Activated naive CD8-positive, alpha-beta T cell treated with anti-CD3 and anti-CD28 coated beads for 36 hours (primary cell): ENCODE results near the gene UBE2D3. TPM values are rescaled to one million over a fixed set of nuclear protein-coding genes. Genes with fewer than 3 reads are reported as not detected.
"Not testable (repeated sequence)": the region's sequence is repeated elsewhere in the genome, so short reads cannot be mapped to it uniquely, and the experiment has no call there.

Experiments
- DNase-seq: peaks from one replicate; pipeline ENCODE4 v3.0.0; 2021
- H3K27ac Mint-ChIP-seq: one replicate; pipeline ENCODE4 v1.8.0; 2022; ENCODE audit warnings: mild to moderate bottlenecking, moderate library complexity, mixed read lengths
- H3K27me3 Mint-ChIP-seq: one replicate; pipeline ENCODE4 v1.8.0; 2022; ENCODE audit warnings: mild to moderate bottlenecking, mixed read lengths
- H3K36me3 Mint-ChIP-seq: one replicate; pipeline ENCODE4 v1.8.0; 2021; ENCODE audit warnings: mild to moderate bottlenecking, mixed read lengths
- H3K4me1 Mint-ChIP-seq: one replicate; pipeline ENCODE4 v1.8.0; 2021; ENCODE audit warnings: mixed read lengths
- H3K4me3 Mint-ChIP-seq: one replicate; pipeline ENCODE4 v1.8.0; 2022; ENCODE audit warnings: mild to moderate bottlenecking, moderate library complexity, mixed read lengths
- H3K9me3 Mint-ChIP-seq: one replicate; pipeline ENCODE4 v1.8.0; 2022; ENCODE audit warnings: mixed read lengths
- total RNA-seq, 2 experiments: library from RNA; stranded (reverse); gene quantifications; one replicate each; pipeline ENCODE4 v1.2.3, GENCODE V29; 2021

UBE2D3 gene
- total RNA-seq, 2 experiments from 2014 or later: 477 to 516 TPM

DNA sequence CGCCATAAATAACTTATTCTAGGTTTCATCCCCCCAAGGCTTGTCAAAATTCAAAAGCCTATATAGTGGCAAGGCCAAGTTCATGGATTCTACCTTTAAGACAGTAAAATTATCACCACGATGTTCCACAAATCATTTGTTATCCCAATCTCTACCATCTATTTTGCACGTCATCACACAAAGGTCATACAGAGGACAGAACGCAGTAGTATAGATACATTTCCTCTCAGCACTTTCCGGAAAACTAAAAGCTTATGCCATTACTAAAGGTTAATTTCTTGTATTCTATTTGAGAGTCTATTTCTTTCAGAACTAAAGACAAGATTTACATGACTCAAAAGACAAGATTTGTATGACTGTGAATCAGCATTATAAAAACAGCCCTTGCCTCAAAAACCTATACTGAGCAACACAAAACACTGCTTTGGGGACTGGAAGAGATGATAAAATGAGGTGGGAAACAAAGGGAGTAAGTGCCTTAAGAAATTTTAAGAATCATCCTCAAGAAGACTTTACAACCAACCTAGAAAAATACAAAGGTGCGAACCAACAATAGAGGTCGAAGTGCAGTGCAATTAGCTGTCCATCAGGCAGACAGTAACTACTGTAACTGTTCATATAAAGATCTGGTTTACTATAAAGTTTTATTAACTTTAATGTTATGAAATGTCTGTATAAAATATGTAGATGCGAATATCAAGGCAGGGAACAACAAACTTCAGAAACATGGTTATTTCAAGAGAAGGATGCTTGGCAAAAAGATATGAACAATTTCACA is 7.6 kb downstream of the UBE2D3 start:
- H3K36me3 Mint-ChIP-seq: peaks cover 78% of the 10 kb centered on the region
- no peaks in the 10 kb centered on the region for H3K9me3 Mint-ChIP-seq
- H3K27ac Mint-ChIP-seq: peak overlapping the region; percentile 90
- H3K4me1 Mint-ChIP-seq: peaks cover 75% of the 10 kb centered on the region
- peak overlapping the region; percentile 77 for H3K4me3 Mint-ChIP-seq
- no peaks in the 10 kb centered on the region for H3K27me3 Mint-ChIP-seq
- no peak for DNase-seq

DNA sequence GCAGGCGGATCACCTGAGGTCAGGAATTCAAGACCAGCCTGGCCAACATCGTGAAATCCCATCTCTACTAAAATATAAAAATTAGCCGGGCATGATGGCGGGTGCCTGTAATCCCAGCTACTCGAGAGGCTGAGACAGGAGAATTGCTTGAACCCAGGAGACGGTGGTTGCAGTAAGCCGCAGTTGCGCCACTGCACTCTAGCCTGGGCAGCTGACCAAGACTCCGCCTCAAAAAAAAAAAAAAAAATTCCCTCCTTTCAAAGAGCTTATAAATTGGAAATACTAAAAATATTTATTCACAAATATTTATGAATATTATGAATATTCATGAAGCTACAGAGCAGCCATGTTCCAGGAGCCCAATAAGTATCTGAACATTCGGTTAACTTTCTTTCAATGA is 8.3 kb downstream of the UBE2D3 start:
- H3K36me3 Mint-ChIP-seq: peaks cover 78% of the 10 kb centered on the region
- H3K4me3 Mint-ChIP-seq: peak overlapping the region; percentile 77
- not testable (repeated sequence) for H3K27me3 Mint-ChIP-seq, H3K9me3 Mint-ChIP-seq, DNase-seq
- H3K27ac Mint-ChIP-seq: peak overlapping the region; percentile 90
- peaks cover 73% of the 10 kb centered on the region for H3K4me1 Mint-ChIP-seq

DNA sequence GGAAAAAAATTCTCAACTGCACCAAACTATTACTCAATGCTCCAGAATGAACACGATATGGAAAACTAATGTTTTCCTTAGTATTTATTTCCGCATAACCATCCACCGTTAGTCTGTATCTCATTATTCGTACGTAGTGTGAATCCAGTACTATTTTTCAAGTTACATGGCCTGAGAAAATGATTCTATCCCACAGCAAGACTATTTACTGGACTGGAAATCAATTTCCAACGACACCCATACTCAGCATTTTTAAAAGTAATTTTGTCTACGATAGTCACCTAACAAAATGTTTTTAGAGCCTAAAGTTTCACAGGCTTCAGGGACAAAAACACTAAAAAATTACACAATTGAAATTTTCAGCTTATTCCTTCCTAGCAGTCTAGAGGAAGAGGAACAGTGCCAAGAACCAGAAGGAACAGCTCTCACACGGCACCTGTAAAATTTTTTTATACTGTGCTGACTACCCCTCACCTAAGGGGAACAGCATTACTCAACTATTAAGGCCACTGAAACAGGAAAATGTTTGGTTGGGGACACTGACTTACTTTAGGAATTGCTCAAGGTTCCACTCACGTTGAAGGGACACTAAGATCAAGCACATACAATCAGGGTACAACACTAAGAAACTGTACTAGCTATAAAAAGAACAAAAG is 9.6 kb downstream of the UBE2D3 start:
- Mint-ChIP-seq H3K27me3 (no peaks in the 10 kb centered on the region), H3K27ac (peak overlapping the region; percentile 78), H3K4me3 (peak overlapping the region; percentile 62), H3K9me3 (no peaks in the 10 kb centered on the region), H3K4me1 (peaks cover 79% of the 10 kb centered on the region), H3K36me3 (peaks cover 77% of the 10 kb centered on the region)
- DNase-seq: no peak

DNA sequence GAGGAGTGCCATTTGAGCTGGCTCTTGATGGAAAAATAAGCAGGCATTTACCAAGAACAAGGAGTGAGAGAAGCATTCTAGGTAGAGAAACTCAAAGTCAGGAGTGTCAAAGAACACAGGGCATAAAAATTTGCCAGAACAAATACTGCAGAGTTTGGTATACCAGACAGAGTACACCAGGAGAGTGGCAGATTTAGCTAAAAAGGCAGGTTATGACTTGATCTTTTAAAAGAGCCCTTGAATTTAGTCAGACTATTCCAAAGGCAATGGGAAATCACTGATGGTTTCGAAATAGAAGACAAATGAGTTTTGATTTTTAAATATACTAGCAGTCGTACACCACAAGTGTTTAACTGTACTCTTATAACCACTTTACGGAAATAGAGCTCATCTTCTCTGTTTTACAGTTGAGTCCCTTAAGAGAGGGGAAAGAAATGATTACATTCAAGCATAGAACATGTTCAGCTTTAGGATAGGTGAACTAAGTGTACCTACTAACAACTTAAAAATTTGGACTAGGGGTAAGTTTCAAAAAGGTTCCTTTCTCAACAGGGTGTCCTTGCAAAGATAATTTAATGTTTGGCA is 10.2 kb downstream of the UBE2D3 start:
- Mint-ChIP-seq H3K27ac (peak overlapping the region; percentile 78), H3K4me3 (peak overlapping the region; percentile 62), H3K4me1 (peaks cover 78% of the 10 kb centered on the region), H3K9me3 (no peaks in the 10 kb centered on the region), H3K36me3 (peaks cover 74% of the 10 kb centered on the region), H3K27me3 (no peaks in the 10 kb centered on the region)
- DNase-seq: no peak

DNA sequence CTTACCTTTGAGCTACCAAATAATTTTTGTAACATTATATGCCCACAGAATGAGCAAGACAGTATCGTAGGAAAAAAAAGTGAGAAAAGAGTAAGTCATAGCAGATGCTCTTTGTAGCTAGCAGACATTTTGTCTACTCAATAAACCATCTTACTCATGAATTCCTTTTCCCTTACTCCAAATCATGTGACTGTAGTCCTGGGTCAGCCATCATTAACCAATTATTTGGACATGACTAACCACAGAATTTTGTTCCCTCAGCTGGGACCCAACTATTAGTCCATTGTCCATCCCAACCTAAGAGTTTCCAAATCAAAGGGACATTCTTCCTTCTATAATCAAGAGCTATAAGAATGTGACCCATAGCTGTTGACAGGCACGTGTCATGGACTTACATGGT is 11.4 kb downstream of the UBE2D3 start:
- Mint-ChIP-seq H3K9me3 (no peaks in the 10 kb centered on the region), H3K36me3 (peaks cover 77% of the 10 kb centered on the region), H3K4me3 (no peak overlapping the region), H3K27ac (peak overlapping the region; percentile 78), H3K27me3 (no peaks in the 10 kb centered on the region), H3K4me1 (peaks cover 81% of the 10 kb centered on the region)
- DNase-seq: no peak

DNA sequence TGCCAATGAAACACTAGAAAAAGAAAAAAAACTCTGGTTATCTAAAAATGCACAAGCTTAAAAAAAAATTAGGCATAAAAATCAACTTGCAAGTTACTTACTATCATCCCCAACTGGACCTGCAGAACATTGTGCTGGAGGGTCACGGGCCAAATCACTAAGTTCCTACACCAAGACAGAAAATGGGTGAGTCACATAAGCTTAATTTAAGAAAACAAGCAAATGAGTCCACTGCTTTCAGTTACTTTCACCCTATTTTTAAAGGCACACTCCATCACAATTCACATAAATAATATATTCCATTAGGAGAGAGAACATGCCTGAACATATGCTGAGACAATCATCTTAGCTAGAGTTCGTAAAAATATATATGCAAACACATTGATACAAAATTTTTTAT is 17.7 kb downstream of the UBE2D3 start:
- Mint-ChIP-seq H3K27ac (peak overlapping the region; percentile 84), H3K36me3 (peaks cover 70% of the 10 kb centered on the region), H3K4me1 (peaks cover 70% of the 10 kb centered on the region), H3K4me3 (no peak overlapping the region), H3K9me3 (no peaks in the 10 kb centered on the region), H3K27me3 (no peaks in the 10 kb centered on the region)
- DNase-seq: no peak

DNA sequence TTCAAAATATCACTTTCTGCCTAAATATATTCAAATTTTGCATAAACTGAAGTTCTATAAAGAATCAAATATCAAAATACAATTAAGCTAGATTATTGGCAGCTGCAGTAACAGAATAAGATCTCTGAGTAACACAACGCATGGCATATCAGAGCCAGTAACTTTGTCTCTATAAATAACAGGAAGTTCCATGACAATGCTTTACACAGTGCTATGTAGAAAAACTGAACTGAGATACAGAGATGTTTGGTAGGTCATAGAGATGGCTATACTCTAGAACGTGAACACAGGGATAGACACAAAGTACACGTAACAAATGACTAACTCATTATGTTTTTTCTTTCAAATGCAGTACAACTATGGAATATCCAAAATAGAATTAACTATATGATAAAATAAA is 18.2 kb downstream of the UBE2D3 start:
- peak overlapping the region; percentile 44 for H3K27ac Mint-ChIP-seq
- H3K27me3 Mint-ChIP-seq: no peaks in the 10 kb centered on the region
- no peak for DNase-seq
- peaks cover 67% of the 10 kb centered on the region for H3K4me1 Mint-ChIP-seq
- peaks cover 66% of the 10 kb centered on the region for H3K36me3 Mint-ChIP-seq
- no peak overlapping the region for H3K4me3 Mint-ChIP-seq
- no peaks in the 10 kb centered on the region for H3K9me3 Mint-ChIP-seq

DNA sequence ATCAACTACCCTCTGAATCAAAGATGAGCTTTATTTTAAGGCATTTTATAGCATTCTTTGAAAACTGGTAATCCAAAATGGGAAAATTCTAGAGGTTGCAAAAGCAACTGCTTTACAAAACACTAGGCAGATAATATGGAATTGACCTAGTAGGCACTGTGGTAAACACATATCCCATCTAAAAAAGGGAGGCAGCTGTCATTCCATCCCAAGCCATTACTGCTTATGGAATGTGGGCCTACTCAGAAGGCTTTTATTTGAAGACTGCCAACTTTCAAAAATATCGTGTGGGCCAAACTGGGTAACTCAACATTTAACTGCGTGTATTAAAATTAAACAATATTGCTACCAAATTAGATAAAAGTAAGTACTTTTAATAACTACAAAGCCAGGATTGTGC is 19.3 kb downstream of the UBE2D3 start:
- Mint-ChIP-seq H3K4me1 (peaks cover 63% of the 10 kb centered on the region), H3K36me3 (peaks cover 62% of the 10 kb centered on the region), H3K4me3 (no peak overlapping the region), H3K27ac (no peak overlapping the region), H3K9me3 (no peaks in the 10 kb centered on the region), H3K27me3 (no peaks in the 10 kb centered on the region)
- no peak for DNase-seq

DNA sequence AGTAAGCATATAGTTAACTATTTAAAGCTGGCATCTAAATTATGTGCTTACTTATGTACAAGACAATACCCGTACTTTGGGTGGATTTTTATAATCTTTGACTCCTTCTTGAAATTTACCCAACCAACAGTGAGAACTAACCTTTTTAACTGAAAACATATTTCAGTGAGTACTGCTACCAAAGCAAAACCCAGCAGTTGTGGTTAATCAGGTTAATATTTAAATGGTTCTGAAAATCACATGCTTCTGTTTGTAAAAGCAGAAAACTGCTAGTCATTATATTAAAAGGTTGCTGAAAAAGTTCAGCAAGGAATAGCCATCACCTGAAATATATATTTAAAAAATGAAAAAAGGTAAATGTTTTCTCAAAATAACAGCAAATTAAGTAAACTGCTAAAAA is 20.0 kb downstream of the UBE2D3 start:
- Mint-ChIP-seq H3K27ac (no peak overlapping the region), H3K4me3 (no peak overlapping the region), H3K9me3 (no peaks in the 10 kb centered on the region), H3K36me3 (peaks cover 64% of the 10 kb centered on the region), H3K4me1 (peaks cover 64% of the 10 kb centered on the region), H3K27me3 (no peaks in the 10 kb centered on the region)
- DNase-seq: no peak

DNA sequence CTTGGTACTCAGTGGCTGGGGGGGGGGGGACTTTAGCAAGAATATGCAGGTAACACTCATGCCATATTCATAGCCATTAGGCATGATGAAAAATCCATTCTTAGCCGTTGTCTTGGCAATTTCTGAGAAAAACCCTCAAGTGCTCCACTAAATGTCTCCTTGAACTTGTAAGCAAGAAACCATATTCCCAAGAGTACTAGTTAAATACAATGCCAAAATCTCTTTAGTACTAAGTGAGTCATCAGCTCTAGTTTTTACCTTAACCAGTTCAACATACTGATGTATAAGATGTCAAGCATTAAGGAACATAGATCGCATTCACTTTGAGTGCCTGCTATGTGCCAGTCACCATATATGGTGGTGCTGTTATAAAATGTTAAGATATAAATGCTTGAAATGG is 27.5 kb downstream of the UBE2D3 start:
- Mint-ChIP-seq H3K27me3 (no peaks in the 10 kb centered on the region), H3K4me1 (peaks cover 32% of the 10 kb centered on the region), H3K36me3 (peaks cover 59% of the 10 kb centered on the region), H3K9me3 (peaks cover 4% of the 10 kb centered on the region), H3K4me3 (no peak overlapping the region), H3K27ac (no peak overlapping the region)
- DNase-seq: no peak

DNA sequence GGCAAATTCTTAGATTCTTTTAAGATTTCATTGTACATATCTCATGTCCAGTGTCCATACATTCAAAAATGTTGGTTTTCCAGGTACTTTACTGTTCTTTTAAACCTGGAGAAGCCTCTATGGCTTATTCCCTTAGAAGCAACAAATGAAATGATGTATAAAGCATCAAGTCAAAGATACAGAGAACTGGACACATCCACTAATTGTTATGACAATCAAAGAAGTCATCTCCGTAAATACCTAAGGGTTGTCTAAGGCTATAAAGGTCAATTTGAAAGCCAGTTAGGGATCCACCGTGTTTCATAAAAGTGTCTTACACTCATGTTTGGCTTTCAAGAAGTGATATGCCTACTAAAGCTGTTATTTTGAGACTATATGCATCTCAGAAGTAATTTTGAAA is 32.4 kb downstream of the UBE2D3 start:
- peaks cover 36% of the 10 kb centered on the region for H3K4me1 Mint-ChIP-seq
- H3K4me3 Mint-ChIP-seq: no peak overlapping the region
- peaks cover 20% of the 10 kb centered on the region for H3K9me3 Mint-ChIP-seq
- no peaks in the 10 kb centered on the region for H3K27me3 Mint-ChIP-seq
- H3K36me3 Mint-ChIP-seq: peaks cover 74% of the 10 kb centered on the region
- H3K27ac Mint-ChIP-seq: peak overlapping the region; percentile 45
- no peak for DNase-seq

DNA sequence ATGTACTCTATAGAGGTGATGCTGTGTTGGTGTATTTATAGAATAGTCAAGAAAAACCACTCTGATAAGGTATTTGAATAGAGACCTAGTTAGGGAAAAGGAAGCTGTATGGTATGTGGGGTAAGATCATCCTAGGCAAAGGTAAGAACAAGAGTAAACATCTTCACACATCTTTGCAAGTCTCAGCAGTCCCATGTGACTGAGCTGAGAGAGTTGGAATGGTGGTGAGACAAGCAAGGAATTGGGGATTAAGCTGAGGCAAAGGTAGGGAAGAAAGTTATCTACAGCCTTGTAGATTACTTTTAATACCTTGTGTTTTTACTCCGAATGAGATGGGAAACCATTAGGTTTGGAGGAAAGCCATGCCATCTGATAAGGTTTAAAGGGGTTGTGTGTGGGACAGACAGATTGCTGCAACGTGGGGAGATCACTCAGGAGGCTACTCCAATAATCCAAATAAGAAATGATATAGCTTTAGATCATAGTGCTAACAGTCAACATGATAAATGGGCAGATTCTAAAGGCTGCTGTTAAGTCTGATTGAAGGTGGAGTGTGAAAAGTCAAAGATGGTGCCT is 34.9 kb downstream of the UBE2D3 start:
- H3K4me3 Mint-ChIP-seq: no peak overlapping the region
- H3K4me1 Mint-ChIP-seq: peaks cover 44% of the 10 kb centered on the region
- peak overlapping the region; percentile 56 for H3K27ac Mint-ChIP-seq
- H3K9me3 Mint-ChIP-seq: peaks cover 25% of the 10 kb centered on the region
- peaks cover 58% of the 10 kb centered on the region for H3K36me3 Mint-ChIP-seq
- no peak for DNase-seq
- no peaks in the 10 kb centered on the region for H3K27me3 Mint-ChIP-seq

DNA sequence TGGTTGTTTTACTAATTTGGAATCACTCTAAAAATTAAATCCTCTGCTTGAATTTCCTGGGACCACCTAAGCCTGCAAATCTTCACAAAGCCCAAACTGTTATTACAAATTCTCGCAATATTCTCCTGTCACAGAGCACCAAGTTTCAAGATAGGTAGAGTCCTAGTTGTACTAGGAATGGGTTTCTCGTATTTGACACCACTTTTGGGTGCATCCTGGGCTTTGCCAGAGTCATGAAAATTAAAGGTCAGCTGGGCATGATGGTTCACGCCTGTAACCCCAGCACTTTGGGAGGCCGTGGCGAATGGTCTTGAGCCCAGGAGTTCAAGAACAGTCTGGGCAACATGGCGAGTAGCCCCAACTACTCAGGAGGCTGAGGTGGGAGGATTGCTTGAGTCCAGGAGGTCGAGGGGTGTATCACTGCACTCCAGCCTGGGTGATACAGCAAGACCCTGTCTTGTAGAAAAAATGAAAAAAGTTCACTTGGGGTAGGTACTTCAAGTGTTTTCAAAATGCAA is 36.0 kb downstream of the UBE2D3 start:
- Mint-ChIP-seq H3K9me3 (peaks cover 26% of the 10 kb centered on the region), H3K4me1 (peaks cover 41% of the 10 kb centered on the region), H3K4me3 (no peak overlapping the region), H3K27ac (peak overlapping the region; percentile 61), H3K36me3 (peaks cover 51% of the 10 kb centered on the region), H3K27me3 (no peaks in the 10 kb centered on the region)
- DNase-seq: no peak

DNA sequence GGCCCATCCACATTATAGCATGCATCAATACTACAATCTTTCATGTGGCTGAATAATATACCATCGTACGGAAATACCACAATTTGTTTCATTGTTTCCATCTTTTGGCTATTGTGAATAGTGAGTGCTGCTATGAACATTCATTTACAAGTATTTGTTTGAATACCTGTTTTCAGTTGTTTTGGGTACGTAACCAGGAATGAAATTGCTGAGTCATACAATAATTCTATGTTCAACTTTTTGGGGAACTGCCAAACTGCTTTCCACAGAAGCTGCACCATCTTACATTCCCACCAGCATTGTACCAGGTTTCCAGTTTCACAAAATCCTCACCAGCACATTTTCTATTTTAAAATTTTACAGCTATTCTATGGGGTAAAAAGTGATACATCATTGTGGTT is 38.0 kb downstream of the UBE2D3 start:
- Mint-ChIP-seq H3K4me1 (peaks cover 34% of the 10 kb centered on the region), H3K27me3 (no peaks in the 10 kb centered on the region), H3K27ac (peak overlapping the region; percentile 4), H3K36me3 (peaks cover 30% of the 10 kb centered on the region), H3K4me3 (no peak overlapping the region), H3K9me3 (peaks cover 22% of the 10 kb centered on the region)
- no peak for DNase-seq

DNA sequence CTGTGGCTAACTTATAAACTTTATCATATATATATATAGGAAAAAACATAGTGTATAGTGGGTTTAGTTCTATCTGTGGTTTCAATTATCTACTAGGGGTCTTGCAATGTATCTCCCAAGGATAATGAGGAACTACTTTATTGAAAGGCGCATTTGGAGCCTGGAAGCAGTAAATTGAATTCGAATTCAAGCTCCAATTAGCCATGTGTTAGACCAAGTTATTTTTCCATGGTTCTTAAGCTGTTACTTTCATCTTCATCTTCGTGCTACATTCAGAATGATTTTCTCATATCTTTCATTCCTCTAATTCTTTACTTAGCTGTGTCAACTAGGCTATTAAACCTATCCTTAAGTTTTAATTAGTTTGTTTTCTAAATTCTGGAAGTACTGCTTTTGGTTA is 39.4 kb downstream of the UBE2D3 start:
- Mint-ChIP-seq H3K27me3 (no peaks in the 10 kb centered on the region), H3K27ac (no peak overlapping the region), H3K4me1 (peaks cover 29% of the 10 kb centered on the region), H3K36me3 (peaks cover 18% of the 10 kb centered on the region), H3K9me3 (peaks cover 18% of the 10 kb centered on the region), H3K4me3 (no peak overlapping the region)
- no peak for DNase-seq
